Caco-2 (cell line): ENCODE measurements around the gene RASGRF2. TPM values are rescaled to one million over a fixed set of nuclear protein-coding genes. Genes with fewer than 3 reads are reported as not detected.

Source experiments
- BruUV-seq: library from RNA; stranded (reverse); fragments of 400-500 nt; replicated peaks from 2 replicates; lab custom pipeline; 2021; lab: Mats Ljungman, UMichigan
- CTCF ChIA-PET: fragments of 300-600 bp; sonication (Branson Sonifier 250); formaldehyde crosslinking; loops from one replicate; lab custom pipeline; 2022; ENCODE audit warnings: antibody characterized with exemption; lab: Charles Lee
- POLR2A ChIA-PET: fragments of 300-600 bp; sonication (Branson Sonifier 250); formaldehyde crosslinking; loops from one replicate; lab custom pipeline; 2022; ENCODE audit warnings: antibody characterized with exemption; lab: Charles Lee
- DNase-seq, 2 experiments: peaks; one replicate each; pipeline versions ENCODE4 v3.0.0 to v3.0.0-alpha.2; 2020 to 2022
- H3K27me3 ChIP-seq: replicated peaks from 2 replicates; pipeline ENCODE4 v1.6.0; 2011; ENCODE audit warnings: low read length; ENCODE audit not compliant: control insufficient read depth, insufficient read depth
- H3K36me3 ChIP-seq: 2 replicates; pipeline ENCODE4 v1.5.1; 2011; ENCODE audit warnings: low read length; ENCODE audit not compliant: control insufficient read depth, insufficient read depth
- H3K4me1 ChIP-seq: fragments of 250-450 bp; sonication (Bioruptor Pico); 2 replicates; pipeline ENCODE4 v1.5.1; 2020; ENCODE audit warnings: mild to moderate bottlenecking
- H3K4me3 ChIP-seq: 2 replicates; pipeline ENCODE4 v1.5.1; 2011; ENCODE audit warnings: low read depth, mild to moderate bottlenecking, control low read depth, low read length
- H3K9me3 ChIP-seq: fragments of 250-450 bp; sonication (Bioruptor Pico); 2 replicates; pipeline ENCODE4 v1.5.1; 2020; ENCODE audit warnings: mild to moderate bottlenecking, moderate library complexity
- H3K27ac Mint-ChIP-seq: one replicate; pipeline ENCODE4 v1.8.0; 2022; ENCODE audit warnings: mixed read lengths; ENCODE audit not compliant: unreplicated experiment
- H3K27me3 Mint-ChIP-seq: one replicate; pipeline ENCODE4 v1.8.0; 2022; ENCODE audit warnings: mixed read lengths; ENCODE audit not compliant: insufficient read depth, unreplicated experiment
- H3K36me3 Mint-ChIP-seq: one replicate; pipeline ENCODE4 v1.8.0; 2022; ENCODE audit warnings: mild to moderate bottlenecking, mixed read lengths; ENCODE audit not compliant: insufficient read depth, unreplicated experiment
- H3K4me1 Mint-ChIP-seq: one replicate; pipeline ENCODE4 v1.8.0; 2022; ENCODE audit warnings: low read depth, mixed read lengths; ENCODE audit not compliant: unreplicated experiment
- H3K4me3 Mint-ChIP-seq: one replicate; pipeline ENCODE4 v1.8.0; 2022; ENCODE audit warnings: mild to moderate bottlenecking, moderate library complexity, mixed read lengths; ENCODE audit not compliant: unreplicated experiment
- H3K9me3 Mint-ChIP-seq: one replicate; pipeline ENCODE4 v1.8.0; 2022; ENCODE audit warnings: mixed read lengths; ENCODE audit not compliant: unreplicated experiment
- intact Hi-C: fragments of 100-400 bp; cut with micrococcal nuclease; formaldehyde crosslinking; loops from one replicate; pipeline ENCODE4 v1.10.0; 2022; ENCODE audit not compliant: unreplicated experiment
- total RNA-seq: library from RNA; stranded (reverse); gene quantifications from 2 replicates; pipeline ENCODE4 v1.2.3, GENCODE V29; 2022
- TF ChIP-seq, protein P1 (sequence below), 2 experiments: fragments of 200-600 bp in 1 of 2; IDR thresholded peaks; 1 replicate in 1 of 2; 2 replicates in 1 of 2; pipeline versions ENCODE4 v1.5.1 to v1.8.0; 2011 to 2022; ENCODE audit warnings: antibody characterized with exemption in 1 of 2, control low read depth in 1 of 2, inconsistent platforms in 1 of 2, low read depth in 1 of 2, low read length in 1 of 2, mild to moderate bottlenecking in 1 of 2, moderate library complexity in 1 of 2; ENCODE audit not compliant: insufficient read depth in 1 of 2, severe bottlenecking in 1 of 2, unreplicated experiment in 1 of 2

RASGRF2 gene
- total RNA-seq, 1 experiment from 2014 or later, result 23.1 TPM

GRCh38 chr5:81216152-81216551, 256.0 kb downstream of the RASGRF2 start:
- Histone ChIP-seq H3K9me3 (no peaks in the 10 kb centered on the region), H3K4me1 (no peaks in the 10 kb centered on the region), H3K36me3 (no peaks in the 10 kb centered on the region), H3K4me3 (no peak overlapping the region), H3K27me3 (no peaks in the 10 kb centered on the region)
- no peak for DNase-seq
- TF ChIP-seq, protein P1, sequence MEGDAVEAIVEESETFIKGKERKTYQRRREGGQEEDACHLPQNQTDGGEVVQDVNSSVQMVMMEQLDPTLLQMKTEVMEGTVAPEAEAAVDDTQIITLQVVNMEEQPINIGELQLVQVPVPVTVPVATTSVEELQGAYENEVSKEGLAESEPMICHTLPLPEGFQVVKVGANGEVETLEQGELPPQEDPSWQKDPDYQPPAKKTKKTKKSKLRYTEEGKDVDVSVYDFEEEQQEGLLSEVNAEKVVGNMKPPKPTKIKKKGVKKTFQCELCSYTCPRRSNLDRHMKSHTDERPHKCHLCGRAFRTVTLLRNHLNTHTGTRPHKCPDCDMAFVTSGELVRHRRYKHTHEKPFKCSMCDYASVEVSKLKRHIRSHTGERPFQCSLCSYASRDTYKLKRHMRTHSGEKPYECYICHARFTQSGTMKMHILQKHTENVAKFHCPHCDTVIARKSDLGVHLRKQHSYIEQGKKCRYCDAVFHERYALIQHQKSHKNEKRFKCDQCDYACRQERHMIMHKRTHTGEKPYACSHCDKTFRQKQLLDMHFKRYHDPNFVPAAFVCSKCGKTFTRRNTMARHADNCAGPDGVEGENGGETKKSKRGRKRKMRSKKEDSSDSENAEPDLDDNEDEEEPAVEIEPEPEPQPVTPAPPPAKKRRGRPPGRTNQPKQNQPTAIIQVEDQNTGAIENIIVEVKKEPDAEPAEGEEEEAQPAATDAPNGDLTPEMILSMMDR (IDR thresholded peaks at IDR 0.05; ENCODE audit: insufficient read depth in 1 of 2, low read depth in 1 of 2, low read length in 1 of 2, severe bottlenecking in 1 of 2, unreplicated experiment in 1 of 2), result no peak
- no TSS peak for BruUV-seq
- Mint-ChIP-seq H3K27me3 (no peaks in the 10 kb centered on the region), H3K36me3 (peaks cover 11% of the 10 kb centered on the region), H3K9me3 (no peaks in the 10 kb centered on the region), H3K27ac (no peak overlapping the region), H3K4me3 (no peak overlapping the region), H3K4me1 (no peaks in the 10 kb centered on the region)
- intact Hi-C loops, result no loop called here
- POLR2A ChIA-PET, result no interaction called here
- CTCF ChIA-PET, result no interaction called here

- TF ChIP-seq, protein P1 (IDR thresholded peaks at IDR 0.05; ENCODE audit: insufficient read depth in 1 of 2, low read depth in 1 of 2, low read length in 1 of 2, severe bottlenecking in 1 of 2, unreplicated experiment in 1 of 2), result no peak
- Mint-ChIP-seq H3K36me3 (no peaks in the 10 kb centered on the region), H3K27ac (no peak overlapping the region), H3K9me3 (no peaks in the 10 kb centered on the region), H3K27me3 (no peaks in the 10 kb centered on the region), H3K4me3 (no peak overlapping the region), H3K4me1 (no peaks in the 10 kb centered on the region)
- ChIA-PET CTCF (no interaction called here), POLR2A (no interaction called here)
- intact Hi-C loops, result no loop called here
- DNase-seq, result no peak
- H3K27me3 ChIP-seq, result no peaks in the 10 kb centered on the region
- H3K4me1 ChIP-seq, result no peaks in the 10 kb centered on the region
- no TSS peak for BruUV-seq
- no peak overlapping the region for H3K4me3 ChIP-seq
- H3K36me3 ChIP-seq, result no peaks in the 10 kb centered on the region
- H3K9me3 ChIP-seq, result no peaks in the 10 kb centered on the region
Observed at GRCh38 chr5:81219389-81219788, 259.2 kb downstream of the RASGRF2 start.

GRCh38 chr5:81222285-81222684, 262.1 kb downstream of the RASGRF2 start:
- Histone ChIP-seq H3K4me3 (no peak overlapping the region), H3K27me3 (no peaks in the 10 kb centered on the region), H3K36me3 (no peaks in the 10 kb centered on the region), H3K9me3 (no peaks in the 10 kb centered on the region), H3K4me1 (no peaks in the 10 kb centered on the region)
- Mint-ChIP-seq H3K4me3 (no peak overlapping the region), H3K27ac (no peak overlapping the region), H3K4me1 (no peaks in the 10 kb centered on the region), H3K27me3 (no peaks in the 10 kb centered on the region), H3K36me3 (peaks cover 7% of the 10 kb centered on the region), H3K9me3 (no peaks in the 10 kb centered on the region)
- POLR2A ChIA-PET, result no interaction called here
- intact Hi-C loops, result no loop called here
- CTCF ChIA-PET, result no interaction called here
- BruUV-seq, result no TSS peak
- no peak for DNase-seq
- TF ChIP-seq, protein P1 (IDR thresholded peaks at IDR 0.05; ENCODE audit: insufficient read depth in 1 of 2, low read depth in 1 of 2, low read length in 1 of 2, severe bottlenecking in 1 of 2, unreplicated experiment in 1 of 2), result no peak
